AG04450 (cell line): ENCODE measurements around the gene PDZD2. TPM values are rescaled to one million over a fixed set of nuclear protein-coding genes. Genes with fewer than 3 reads are reported as not detected.
"Not testable (repeated sequence)": the region's sequence is repeated elsewhere in the genome, so short reads cannot be mapped to it uniquely, and the experiment has no call there.

Experiments
- CTCF ChIA-PET: fragments of 300-600, 350-600 bp; formaldehyde crosslinking; extraction: SDS; loops from one replicate; lab custom pipeline; 2022; ENCODE audit warnings: antibody characterized with exemption, inconsistent platforms; lab: Charles Lee
- POLR2A ChIA-PET: fragments of 350-600 bp; formaldehyde crosslinking; extraction: SDS; loops from one replicate; lab custom pipeline; 2021; ENCODE audit warnings: antibody characterized with exemption, inconsistent platforms; lab: Yijun Ruan, JAX
- DNase-seq: peaks from one replicate; pipeline ENCODE4 v3.0.0-alpha.2; 2011; ENCODE audit warnings: low read depth, low spot score
- H3K27ac ChIP-seq: one replicate; pipeline ENCODE4 v1.5.1; 2012; ENCODE audit warnings: low read depth, low read length, control low read depth
- H3K27me3 ChIP-seq: one replicate; pipeline ENCODE4 v1.6.0; 2012; ENCODE audit warnings: low read length; ENCODE audit not compliant: control insufficient read depth, insufficient read depth
- H3K4me3 ChIP-seq: 2 replicates; pipeline ENCODE4 v1.5.1; 2011; ENCODE audit warnings: mild to moderate bottlenecking, low read depth, low read length, control low read depth
- H3K9me3 ChIP-seq: 2 replicates; pipeline ENCODE4 v1.5.1; 2012; ENCODE audit warnings: low read length; ENCODE audit not compliant: control insufficient read depth, insufficient read depth
- polyA plus RNA-seq: library from polyadenylated mRNA; depleted of rRNA; stranded (reverse); fragments of >200 nt; gene quantifications from 2 replicates; pipeline ENCODE4 v1.2.3, GENCODE V29; 2011
- TF ChIP-seq, protein P1 (sequence below): IDR thresholded peaks from 2 replicates; pipeline ENCODE4 v1.5.1; 2011; ENCODE audit warnings: low read depth, low read length, control low read depth, inconsistent platforms

Gene PDZD2
- polyA plus RNA-seq, 1 experiment = 0.40 TPM

DNA sequence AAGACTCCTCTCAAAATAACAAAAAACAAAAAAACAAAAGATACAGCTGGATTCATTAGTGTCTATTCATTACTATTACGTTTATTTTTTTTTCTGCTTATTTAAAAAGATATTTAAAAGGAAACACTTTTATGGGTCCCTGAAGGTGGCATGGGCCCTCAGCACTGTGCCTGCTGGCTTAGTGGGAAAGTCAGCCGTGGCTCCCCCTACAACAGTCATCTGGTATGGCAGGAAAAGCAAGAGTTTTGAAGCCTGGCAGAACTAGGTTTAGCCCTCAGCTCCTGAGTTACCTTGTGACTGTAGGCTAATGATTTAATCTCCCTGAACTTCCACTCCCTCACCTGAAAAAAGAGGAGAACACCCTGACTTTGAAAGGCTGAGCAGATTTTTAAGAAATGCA is 399.6 kb downstream of the PDZD2 start:
- Histone ChIP-seq H3K4me3 (no peak overlapping the region), H3K27me3 (no peaks in the 10 kb centered on the region), H3K9me3 (peaks cover 23% of the 10 kb centered on the region), H3K27ac (no peak overlapping the region)
- CTCF ChIA-PET = no interaction called here
- no peak for DNase-seq
- POLR2A ChIA-PET = no interaction called here
- TF ChIP-seq, protein P1, sequence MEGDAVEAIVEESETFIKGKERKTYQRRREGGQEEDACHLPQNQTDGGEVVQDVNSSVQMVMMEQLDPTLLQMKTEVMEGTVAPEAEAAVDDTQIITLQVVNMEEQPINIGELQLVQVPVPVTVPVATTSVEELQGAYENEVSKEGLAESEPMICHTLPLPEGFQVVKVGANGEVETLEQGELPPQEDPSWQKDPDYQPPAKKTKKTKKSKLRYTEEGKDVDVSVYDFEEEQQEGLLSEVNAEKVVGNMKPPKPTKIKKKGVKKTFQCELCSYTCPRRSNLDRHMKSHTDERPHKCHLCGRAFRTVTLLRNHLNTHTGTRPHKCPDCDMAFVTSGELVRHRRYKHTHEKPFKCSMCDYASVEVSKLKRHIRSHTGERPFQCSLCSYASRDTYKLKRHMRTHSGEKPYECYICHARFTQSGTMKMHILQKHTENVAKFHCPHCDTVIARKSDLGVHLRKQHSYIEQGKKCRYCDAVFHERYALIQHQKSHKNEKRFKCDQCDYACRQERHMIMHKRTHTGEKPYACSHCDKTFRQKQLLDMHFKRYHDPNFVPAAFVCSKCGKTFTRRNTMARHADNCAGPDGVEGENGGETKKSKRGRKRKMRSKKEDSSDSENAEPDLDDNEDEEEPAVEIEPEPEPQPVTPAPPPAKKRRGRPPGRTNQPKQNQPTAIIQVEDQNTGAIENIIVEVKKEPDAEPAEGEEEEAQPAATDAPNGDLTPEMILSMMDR = no peak

DNA sequence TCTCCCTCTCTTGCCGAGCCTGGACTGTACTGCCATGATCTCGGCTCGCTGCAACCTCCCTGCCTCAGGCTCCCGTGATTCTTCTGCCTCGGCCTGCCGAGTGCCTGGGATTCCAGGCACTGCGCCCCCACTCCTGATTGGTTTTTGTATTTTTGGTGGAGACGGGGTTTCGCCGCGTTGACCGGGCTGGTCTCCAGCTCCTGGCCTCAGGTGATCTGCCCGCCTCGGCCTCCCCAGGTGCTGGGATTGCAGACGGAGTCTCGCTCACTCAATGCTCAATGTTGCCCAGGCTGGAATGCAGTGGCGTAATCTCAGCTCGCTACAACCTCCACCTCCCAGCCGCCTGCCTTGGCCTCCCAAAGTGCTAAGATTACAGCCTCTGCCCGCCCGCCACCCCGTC is 400.2 kb downstream of the PDZD2 start:
- H3K9me3 ChIP-seq = peaks cover 23% of the 10 kb centered on the region
- POLR2A ChIA-PET, DNase-seq, CTCF ChIA-PET, H3K27ac ChIP-seq, H3K27me3 ChIP-seq, H3K4me3 ChIP-seq: not testable (repeated sequence)

DNA sequence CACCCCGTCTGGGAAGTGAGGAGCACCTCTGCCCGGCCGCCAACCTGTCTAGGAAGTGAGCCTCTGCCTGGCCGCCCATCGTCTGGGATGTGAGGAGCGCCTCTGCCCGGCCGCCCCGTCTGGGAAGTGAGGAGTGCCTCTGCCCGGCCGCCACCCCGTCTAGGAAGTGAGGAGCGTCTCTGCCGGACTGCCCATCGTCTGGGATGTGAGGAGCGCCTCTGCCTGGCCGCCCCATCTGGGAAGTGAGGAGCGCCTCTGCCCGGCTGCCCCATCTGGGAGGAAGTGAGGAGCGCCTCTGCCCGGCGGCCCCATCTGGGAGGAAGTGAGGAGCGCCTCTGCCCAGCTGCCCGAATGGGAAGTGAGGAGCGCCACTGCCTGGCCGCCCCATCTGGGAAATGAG is 400.7 kb downstream of the PDZD2 start:
- H3K27ac ChIP-seq, CTCF ChIA-PET, H3K4me3 ChIP-seq, DNase-seq, H3K27me3 ChIP-seq, POLR2A ChIA-PET: not testable (repeated sequence)
- H3K9me3 ChIP-seq = peaks cover 23% of the 10 kb centered on the region

DNA sequence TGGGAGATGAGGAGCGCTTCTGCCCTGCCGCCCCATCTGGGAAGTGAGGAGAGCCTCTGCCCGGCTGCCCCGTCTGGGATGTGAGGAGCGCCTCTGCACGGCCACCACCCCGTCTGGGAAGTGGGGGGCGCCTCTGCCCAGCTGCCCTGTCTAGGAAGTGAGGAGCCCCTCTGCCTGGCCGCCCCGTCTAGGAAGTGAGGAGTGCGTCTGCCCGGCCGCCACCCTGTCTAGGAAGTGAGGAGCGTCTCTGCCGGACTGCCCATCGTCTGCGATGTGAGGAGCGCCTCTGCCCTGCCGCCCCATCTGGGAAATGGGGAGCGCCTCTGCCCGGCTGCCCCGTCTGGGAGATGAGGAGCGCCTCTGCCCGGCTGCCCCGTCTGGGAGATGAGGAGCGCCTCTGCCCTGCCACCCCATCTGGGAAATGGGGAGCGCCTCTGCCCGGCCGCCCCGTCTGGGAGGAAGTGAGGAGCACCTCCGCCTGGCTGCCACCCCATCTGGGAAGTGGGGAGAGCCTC is 401.3 kb downstream of the PDZD2 start:
- H3K9me3 ChIP-seq = peaks cover 23% of the 10 kb centered on the region
- DNase-seq, POLR2A ChIA-PET, H3K4me3 ChIP-seq, H3K27me3 ChIP-seq, H3K27ac ChIP-seq, CTCF ChIA-PET: not testable (repeated sequence)

DNA sequence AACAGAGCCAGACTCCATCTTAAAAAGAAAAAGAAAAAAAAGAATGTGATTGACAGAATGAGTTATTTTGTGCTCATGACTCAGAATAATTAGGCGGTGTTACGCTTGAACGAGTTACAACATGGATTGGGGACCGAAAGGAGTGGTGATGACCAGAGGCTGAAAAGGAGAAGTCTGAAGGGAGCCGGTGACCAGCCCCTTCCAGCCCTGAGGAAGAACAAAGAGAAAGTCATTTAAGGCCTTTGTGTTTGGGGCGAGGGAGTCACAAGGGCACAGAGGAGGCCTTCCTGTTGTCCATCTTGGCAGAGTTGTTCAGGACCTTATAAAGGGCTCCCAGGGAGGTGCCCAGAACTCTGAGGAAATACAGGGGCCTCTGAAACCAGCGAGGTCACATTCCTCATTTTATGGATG is 403.6 kb downstream of the PDZD2 start:
- Histone ChIP-seq H3K9me3 (peaks cover 23% of the 10 kb centered on the region), H3K27ac (no peak overlapping the region), H3K4me3 (no peak overlapping the region), H3K27me3 (peaks cover 4% of the 10 kb centered on the region)
- DNase-seq = no peak
- CTCF ChIA-PET = no interaction called here
- TF ChIP-seq, protein P1 = no peak
- POLR2A ChIA-PET = no interaction called here

DNA sequence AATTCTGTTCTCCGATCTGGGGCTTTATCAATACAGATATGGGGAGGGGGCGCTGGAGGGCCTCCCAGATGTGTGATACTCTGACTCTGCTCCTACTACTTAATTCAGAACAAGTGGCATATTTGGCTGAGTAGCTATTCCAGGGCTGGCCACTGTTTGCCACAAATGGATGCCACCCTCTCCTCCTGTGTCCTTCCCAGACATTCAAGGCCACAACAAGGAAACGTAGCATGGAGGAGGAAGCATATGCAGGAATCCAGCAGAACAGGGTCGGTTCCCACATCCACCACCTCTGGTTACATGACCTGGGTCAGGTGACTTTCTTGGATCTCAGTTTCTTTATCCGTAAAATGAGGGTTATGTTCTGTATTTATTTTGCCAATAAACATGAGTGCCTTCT is 404.2 kb downstream of the PDZD2 start:
- peaks cover 6% of the 10 kb centered on the region for H3K27me3 ChIP-seq
- H3K4me3 ChIP-seq = no peak overlapping the region
- ChIA-PET CTCF (no interaction called here), POLR2A (no interaction called here)
- no peak for DNase-seq
- peaks cover 23% of the 10 kb centered on the region for H3K9me3 ChIP-seq
- TF ChIP-seq, protein P1 = no peak
- no peak overlapping the region for H3K27ac ChIP-seq
